CD4-positive, alpha-beta T cell (primary cell): ENCODE results near the gene SYDE2. TPM values are rescaled to one million over a fixed set of nuclear protein-coding genes. Genes with fewer than 3 reads are reported as not detected.
"Not testable (repeated sequence)": the region's sequence is repeated elsewhere in the genome, so short reads cannot be mapped to it uniquely, and the experiment has no call there.

Experiments used
- ATAC-seq: fragments of 200-7000 bp; cut with Tn5 transposase; one replicate; pipeline ENCODE4 v1.10.0; 2022; ENCODE audit warnings: mild to moderate bottlenecking; ENCODE audit not compliant: poor library complexity
- CTCF ChIA-PET: fragments of 350-600 bp; sonication (Branson Sonifier 250); formaldehyde crosslinking; loops from one replicate; lab custom pipeline; 2021; ENCODE audit warnings: antibody characterized with exemption, inconsistent platforms; lab: Charles Lee
- POLR2A ChIA-PET: fragments of 350-600 bp; sonication (Branson Sonifier 250); formaldehyde crosslinking; loops from one replicate; lab custom pipeline; 2021; ENCODE audit warnings: antibody characterized with exemption, inconsistent platforms; lab: Charles Lee
- DNase-seq, 14 experiments: peaks; one replicate each; pipeline ENCODE4 v3.0.0-alpha.2; 2013 to 2020; ENCODE audit warnings: mixed read lengths in 2 of 14
- H3K27ac ChIP-seq, 2 donors: one replicate each; pipeline versions ENCODE4 v1.5.1 to v1.7.0; 2013; ENCODE audit warnings: low read length in 2 of 2, low read depth in 1 of 2, mild to moderate bottlenecking in 1 of 2
- H3K27me3 ChIP-seq, 2 experiments: 1 replicate in 1 of 2; 2 replicates in 1 of 2; pipeline versions ENCODE4 v1.6.1 to v1.7.0; 2013; ENCODE audit warnings: low read length in 2 of 2, control low read depth in 1 of 2, mild to moderate bottlenecking in 1 of 2, moderate library complexity in 1 of 2; ENCODE audit not compliant: insufficient read depth in 2 of 2, control insufficient read depth in 1 of 2
- H3K36me3 ChIP-seq: one replicate; pipeline ENCODE4 v1.6.1; 2013; ENCODE audit warnings: low read length, control low read depth; ENCODE audit not compliant: insufficient read depth
- H3K4me1 ChIP-seq: one replicate; pipeline ENCODE4 v1.6.1; 2013; ENCODE audit warnings: low read length, control low read depth; ENCODE audit not compliant: insufficient read depth
- H3K4me3 ChIP-seq: one replicate; pipeline ENCODE4 v1.5.1; 2013; ENCODE audit warnings: mild to moderate bottlenecking, low read length, moderate library complexity
- H3K9me3 ChIP-seq, 2 experiments: 1 replicate in 1 of 2; 2 replicates in 1 of 2; pipeline versions ENCODE4 v1.6.1 to v1.7.0; 2013; ENCODE audit warnings: low read length in 2 of 2, mild to moderate bottlenecking in 2 of 2, control low read depth in 1 of 2, moderate library complexity in 1 of 2; ENCODE audit not compliant: control insufficient read depth in 1 of 2, insufficient read depth in 1 of 2
- H3K27ac Mint-ChIP-seq: one replicate; pipeline ENCODE4 v1.8.0; 2020; ENCODE audit warnings: mixed read lengths
- H3K27me3 Mint-ChIP-seq: one replicate; pipeline ENCODE4 v1.8.0; 2021; ENCODE audit warnings: mixed read lengths
- H3K36me3 Mint-ChIP-seq: one replicate; pipeline ENCODE4 v1.8.0; 2021; ENCODE audit warnings: low read depth, mixed read lengths
- H3K4me1 Mint-ChIP-seq: one replicate; pipeline ENCODE4 v1.8.0; 2021; ENCODE audit warnings: low read depth, mixed read lengths
- H3K4me3 Mint-ChIP-seq: one replicate; pipeline ENCODE4 v1.8.0; 2020; ENCODE audit warnings: mild to moderate bottlenecking, mixed read lengths
- H3K9me3 Mint-ChIP-seq: one replicate; pipeline ENCODE4 v1.8.0; 2020; ENCODE audit warnings: mixed read lengths
- CTCF ChIP-seq: fragments of 200-600 bp; IDR thresholded peaks from one replicate; pipeline ENCODE4 v1.8.0; 2022; ENCODE audit warnings: antibody characterized with exemption, mild to moderate bottlenecking
- intact Hi-C, 2 experiments: fragments of 100-400 bp; cut with DNase I in 1 of 2; cut with micrococcal nuclease in 1 of 2; formaldehyde crosslinking; loops; one replicate each; pipeline versions ENCODE4 v1.15.1 to v1.9.0; 2023 to 2025; cut with DNase I, micrococcal nuclease
- total RNA-seq, 174 experiments: library from RNA in 2 of 174; stranded (reverse) in 2 of 174; gene quantifications; one replicate each; pipeline ENCODE4 v1.2.3 and lab custom pipeline; 2021 to 2026

Gene SYDE2
- total RNA-seq, 2 experiments from 2014 or later = 6.4 to 6.9 TPM

- TF ChIP-seq CTCF = no peak
- CTCF ChIA-PET = no interaction called here
- Mint-ChIP-seq H3K27ac (no peak overlapping the region), H3K27me3 (no peaks in the 10 kb centered on the region), H3K9me3 (peaks cover 4% of the 10 kb centered on the region), H3K4me3 (no peak overlapping the region), H3K36me3 (peaks cover 21% of the 10 kb centered on the region), H3K4me1 (peaks cover 4% of the 10 kb centered on the region)
- Histone ChIP-seq H3K27me3 (no peaks in the 10 kb centered on the region), H3K27ac (no peak overlapping the region), H3K9me3 (no peaks in the 10 kb centered on the region), H3K4me3 (no peak overlapping the region), H3K4me1 (no peaks in the 10 kb centered on the region), H3K36me3 (no peaks in the 10 kb centered on the region)
- DNase-seq = no peak
- POLR2A ChIA-PET = interaction anchor here (1.2 kb wide), 1 partner anchor 12 kb away, joined by 4 read pairs; the partner anchor contains the start of gene SYDE2
- intact Hi-C loops = no loop called here
- ATAC-seq = no peak
Observed at GRCh38 chr1:85188530-85188929, 12.3 kb downstream of the SYDE2 start.

DNA sequence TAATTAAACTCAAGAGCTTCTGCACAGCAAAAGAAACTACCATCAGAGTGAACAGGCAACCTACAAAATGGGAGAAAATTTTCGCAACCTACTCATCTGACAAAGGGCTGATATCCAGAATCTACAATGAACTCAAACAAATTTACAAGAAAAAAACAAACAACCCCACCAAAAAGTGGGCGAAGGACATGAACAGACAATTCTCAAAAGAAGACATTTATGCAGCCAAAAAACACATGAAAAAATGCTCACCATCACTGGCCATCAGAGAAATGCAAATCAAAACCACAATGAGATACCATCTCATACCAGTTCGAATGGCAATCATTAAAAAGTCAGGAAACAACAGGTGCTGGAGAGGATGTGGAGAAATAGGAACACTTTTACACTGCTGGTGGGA lies 13.8 kb downstream of the SYDE2 start:
- H3K4me1 Mint-ChIP-seq, H3K27ac Mint-ChIP-seq, H3K4me3 Mint-ChIP-seq, H3K9me3 ChIP-seq, H3K4me3 ChIP-seq, H3K27ac ChIP-seq, H3K4me1 ChIP-seq, POLR2A ChIA-PET, H3K27me3 ChIP-seq, H3K27me3 Mint-ChIP-seq, CTCF ChIA-PET, ATAC-seq, DNase-seq, intact Hi-C loops, H3K9me3 Mint-ChIP-seq, H3K36me3 ChIP-seq: not testable (repeated sequence)
- H3K36me3 Mint-ChIP-seq = peaks cover 26% of the 10 kb centered on the region

- TF ChIP-seq CTCF = no peak
- Histone ChIP-seq H3K4me3 (no peak overlapping the region), H3K36me3 (no peaks in the 10 kb centered on the region), H3K9me3 (no peaks in the 10 kb centered on the region), H3K27me3 (no peaks in the 10 kb centered on the region), H3K4me1 (no peaks in the 10 kb centered on the region), H3K27ac (no peak overlapping the region)
- Mint-ChIP-seq H3K36me3 (peaks cover 18% of the 10 kb centered on the region), H3K27me3 (no peaks in the 10 kb centered on the region), H3K27ac (no peak overlapping the region), H3K9me3 (peaks cover 4% of the 10 kb centered on the region), H3K4me1 (peaks cover 10% of the 10 kb centered on the region), H3K4me3 (no peak overlapping the region)
- ATAC-seq (no peak), DNase-seq (no peak)
- intact Hi-C loops = no loop called here
- ChIA-PET POLR2A (no interaction called here), CTCF (no interaction called here)
Observed at GRCh38 chr1:85184245-85184644, 16.6 kb downstream of the SYDE2 start.

- no peak overlapping the region for H3K27ac Mint-ChIP-seq
- TF ChIP-seq CTCF = no peak
- peaks cover 14% of the 10 kb centered on the region for H3K4me1 Mint-ChIP-seq
- intact Hi-C loops = no loop called here
- H3K4me3 Mint-ChIP-seq = no peak overlapping the region
- H3K27me3 Mint-ChIP-seq = no peaks in the 10 kb centered on the region
- ATAC-seq (no peak), DNase-seq (no peak)
- H3K36me3 Mint-ChIP-seq = peaks cover 8% of the 10 kb centered on the region
- no peaks in the 10 kb centered on the region for H3K36me3 ChIP-seq
- H3K9me3 Mint-ChIP-seq = no peaks in the 10 kb centered on the region
- no peaks in the 10 kb centered on the region for H3K27me3 ChIP-seq
- POLR2A ChIA-PET = no interaction called here
- no peaks in the 10 kb centered on the region for H3K4me1 ChIP-seq
- no peaks in the 10 kb centered on the region for H3K9me3 ChIP-seq
- CTCF ChIA-PET = no interaction called here
- H3K27ac ChIP-seq = no peak overlapping the region
- H3K4me3 ChIP-seq = no peak overlapping the region
Observed at GRCh38 chr1:85182700-85183099, 18.1 kb downstream of the SYDE2 start.
